OCI-LY3 (cell line): Measurements from ENCODE around the gene LPP.

Source experiments
- CTCF ChIP-seq: fragments of 200-600, 300-600 bp; sonication (generic); IDR thresholded peaks from 2 replicates; pipeline ENCODE4 v1.5.1; 2014; ENCODE audit warnings: antibody characterized with exemption, low read length, low read depth
- EZH2phosphoT487 ChIP-seq: fragments of 200-600 bp; shearing (Covaris generic); IDR thresholded peaks from 2 replicates; pipeline ENCODE4 v1.6.1; 2018; ENCODE audit warnings: antibody characterized with exemption, mixed run types, low read depth

GRCh38 chr3:188276375-188276774 lies 122.4 kb downstream of the LPP start:
- no peak for TF ChIP-seq CTCF
- no peak for TF ChIP-seq EZH2phosphoT487
